GM21367 (cell line): ENCODE data around the gene CHDH.
A peak's percentile ranks its signal among the peaks of the same experiment; 100 is the strongest.

Experiments
- ATAC-seq: cut with Tn5 transposase; IDR thresholded peaks from one replicate; pipeline ENCODE4 v1.9.1; 2021; ENCODE audit not compliant: unreplicated experiment

Gene CHDH

DNA sequence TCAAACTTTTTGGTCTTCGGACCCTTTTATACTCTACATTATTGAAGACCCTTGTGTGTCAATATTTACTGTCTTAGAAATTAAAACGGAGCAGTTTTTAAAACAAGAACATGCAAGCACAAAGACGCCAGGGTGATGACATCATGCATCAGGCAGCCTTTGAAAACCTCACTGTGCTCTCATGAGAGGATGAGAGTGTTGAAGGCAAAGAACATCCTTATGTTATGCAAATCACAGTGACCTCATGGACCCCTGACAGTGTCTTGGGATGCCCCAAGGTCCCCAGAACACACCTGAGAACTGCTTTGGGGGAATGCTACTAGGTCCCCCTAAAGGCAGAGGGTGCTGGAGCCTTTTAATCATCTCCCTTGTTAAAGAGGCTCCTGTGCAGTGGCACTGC lies 51.6 kb downstream of the CHDH start:
- ATAC-seq = no peak

DNA sequence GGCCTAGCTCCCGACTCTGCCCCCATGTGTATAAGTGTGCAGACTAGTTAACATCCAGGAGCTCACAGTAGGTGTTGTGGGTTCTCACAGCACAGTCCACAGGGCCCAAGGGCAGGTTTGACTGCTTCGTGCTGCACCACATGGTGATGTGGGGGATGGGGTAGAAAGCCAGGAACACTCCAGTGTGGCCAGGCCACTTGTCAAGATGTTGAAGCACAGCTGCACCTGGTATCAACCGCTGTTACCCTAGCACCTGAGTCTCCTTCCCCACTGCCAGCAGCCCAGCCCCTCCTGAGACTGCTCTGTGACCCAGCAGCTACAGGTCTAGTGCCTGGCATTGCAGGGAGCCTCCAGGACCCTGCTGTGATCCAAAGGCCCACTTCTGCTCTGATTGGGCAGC lies 53.4 kb downstream of the CHDH start:
- ATAC-seq = no peak

DNA sequence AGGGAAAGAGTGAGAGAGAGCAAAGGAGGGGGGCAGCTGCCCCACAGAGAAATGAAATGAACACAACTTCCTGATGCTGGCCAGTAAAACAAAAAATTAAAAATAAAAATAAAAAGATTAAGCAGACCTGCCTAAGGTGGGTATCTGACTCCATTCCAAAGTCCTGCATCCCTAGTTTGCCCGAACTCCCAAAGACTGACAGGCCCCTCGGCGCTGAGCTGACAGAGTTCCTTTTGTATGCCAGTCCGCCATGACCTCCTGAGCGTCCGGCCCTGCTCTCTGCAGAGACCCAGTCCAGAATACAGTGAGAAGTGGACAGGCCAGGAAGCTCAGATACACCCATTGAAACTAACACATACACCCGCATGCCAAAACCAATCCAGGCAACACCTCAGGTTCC lies 54.9 kb downstream of the CHDH start:
- ATAC-seq = no peak

DNA sequence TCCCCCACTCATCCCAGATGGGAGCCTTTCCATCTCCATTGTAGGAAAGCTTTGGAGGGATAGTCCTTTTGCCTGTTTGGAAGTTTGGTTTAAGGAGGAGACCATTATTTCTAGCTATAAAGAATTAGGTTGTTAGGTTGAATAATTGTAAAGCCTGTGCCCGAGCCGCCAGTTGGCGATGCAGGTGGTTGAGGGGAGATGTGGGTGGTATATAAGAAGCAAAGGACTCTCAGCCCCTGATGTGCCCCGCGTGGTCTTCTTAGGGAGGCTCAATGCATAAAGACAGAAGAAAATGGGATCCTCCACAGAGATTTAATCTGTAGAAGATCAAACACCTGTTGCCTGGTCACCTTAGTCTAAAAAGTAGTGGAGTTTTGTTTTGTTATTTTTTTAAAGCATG lies 55.7 kb downstream of the CHDH start:
- ATAC-seq = no peak

- ATAC-seq = no peak
Observed at GRCh38 chr3:53789459-53789858, 56.8 kb downstream of the CHDH start.

DNA sequence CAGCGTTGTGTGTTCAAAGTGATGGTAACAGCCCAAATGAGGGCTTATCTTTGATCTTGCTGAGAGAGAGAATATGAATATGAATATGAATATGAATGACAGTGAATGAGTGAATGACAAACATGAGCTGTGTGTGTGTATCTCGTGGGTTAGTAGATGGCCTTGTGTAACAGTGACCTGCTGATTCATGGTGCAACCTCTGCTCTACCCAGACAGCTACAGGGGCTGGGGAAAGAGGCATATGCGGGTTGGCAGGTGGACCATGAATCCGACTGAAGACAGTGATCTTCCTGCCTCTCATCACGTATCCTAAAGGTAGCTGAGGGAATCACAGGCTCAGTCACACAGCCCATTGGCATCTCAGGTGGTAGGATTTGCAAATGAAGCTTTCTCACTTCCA lies 58.2 kb downstream of the CHDH start:
- no peak for ATAC-seq

GRCh38 chr3:53787016-53787415 lies 59.2 kb downstream of the CHDH start:
- ATAC-seq = no peak

GRCh38 chr3:53780806-53781205 lies 65.4 kb downstream of the CHDH start:
- no peak for ATAC-seq

GRCh38 chr3:53780171-53780570 lies 66.0 kb downstream of the CHDH start:
- no peak for ATAC-seq

DNA sequence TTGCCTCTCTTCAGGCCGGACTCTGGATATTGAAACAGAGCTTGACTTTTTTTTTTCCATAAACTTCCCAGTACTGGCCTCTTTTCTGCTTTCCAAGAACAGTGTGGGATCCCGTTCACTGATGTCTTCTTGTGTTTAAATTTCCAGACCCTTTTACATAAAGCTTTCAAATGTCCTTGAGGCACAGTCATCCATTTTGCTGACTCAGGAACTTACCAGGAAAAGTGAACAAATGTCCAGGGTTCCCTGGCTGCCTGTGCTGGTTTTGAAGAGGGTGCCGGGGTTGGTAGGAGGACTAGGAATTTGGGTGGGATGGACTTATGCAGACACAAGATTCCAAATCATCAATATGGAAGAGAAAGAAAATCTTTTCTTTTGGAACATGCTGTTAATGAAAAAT lies 68.1 kb downstream of the CHDH start:
- no peak for ATAC-seq

- no peak for ATAC-seq
Observed at GRCh38 chr3:53777468-53777867, 68.8 kb downstream of the CHDH start.

- no peak for ATAC-seq
Observed at GRCh38 chr3:53776494-53777101, 69.6 kb downstream of the CHDH start.

GRCh38 chr3:53775834-53776251 lies 70.4 kb downstream of the CHDH start:
- ATAC-seq = no peak

- ATAC-seq = no peak
Observed at GRCh38 chr3:53775018-53775417, 71.2 kb downstream of the CHDH start.

DNA sequence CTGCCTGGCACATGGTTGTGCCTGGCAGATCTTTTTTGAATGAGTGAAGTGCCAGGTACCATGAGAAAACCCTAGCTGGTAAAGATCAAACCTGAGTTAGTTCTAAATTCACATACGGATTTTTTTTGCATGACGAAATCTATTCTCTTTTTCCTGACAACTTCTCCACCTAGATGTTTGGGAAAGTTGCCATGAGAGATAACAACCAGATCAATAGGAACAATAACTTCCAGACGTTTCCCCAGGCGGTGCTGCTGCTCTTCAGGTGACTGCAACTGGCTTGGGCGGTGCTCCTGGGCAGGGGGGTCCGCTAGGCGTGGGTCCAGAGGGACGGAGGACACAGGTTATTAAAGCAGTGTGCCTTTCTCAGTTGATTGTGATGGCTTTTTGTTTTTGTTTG lies 71.8 kb downstream of the CHDH start:
- no peak for ATAC-seq

DNA sequence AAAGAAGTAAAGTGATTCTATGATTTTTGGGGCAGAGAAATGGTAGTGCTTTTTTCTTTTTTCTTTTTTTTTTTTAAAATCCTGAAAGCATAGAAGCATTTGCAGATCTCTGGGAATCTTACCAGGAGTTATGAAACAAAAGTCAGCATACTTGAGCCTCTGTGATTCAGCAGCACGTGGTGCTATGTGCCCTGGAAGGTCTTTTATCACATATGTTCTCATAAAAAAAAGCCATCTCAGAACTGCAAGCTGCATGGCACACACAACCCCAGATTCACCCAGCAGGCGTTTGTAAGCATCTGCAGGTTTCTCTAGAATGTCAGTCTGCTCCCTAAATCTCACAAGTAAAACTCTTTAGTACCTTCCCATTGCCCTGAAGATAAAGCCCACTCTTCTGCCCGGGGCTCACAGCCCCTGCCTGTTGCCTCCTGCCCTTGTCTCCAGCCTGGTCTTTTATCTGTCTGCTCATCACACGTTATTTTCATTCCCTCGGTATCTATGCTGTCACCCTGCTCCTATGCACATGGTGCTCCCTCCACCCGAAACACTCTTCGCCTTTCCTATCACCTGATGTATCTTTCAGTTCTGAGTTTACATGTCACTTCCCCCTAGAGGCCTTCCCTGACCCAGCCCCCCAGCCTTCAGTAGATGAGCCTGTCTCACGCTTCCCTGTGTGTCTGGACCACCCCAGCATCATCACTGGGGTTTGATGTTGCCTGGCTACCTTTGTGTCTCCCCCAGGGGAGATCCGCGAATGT lies 72.4 kb downstream of the CHDH start:
- peak; percentile 88 for ATAC-seq

- no peak for ATAC-seq
Observed at GRCh38 chr3:53773021-53773436, 73.2 kb downstream of the CHDH start.

- no peak for ATAC-seq
Observed at GRCh38 chr3:53772562-53772961, 73.7 kb downstream of the CHDH start.

GRCh38 chr3:53768478-53769459 lies 77.5 kb downstream of the CHDH start:
- no peak for ATAC-seq

DNA sequence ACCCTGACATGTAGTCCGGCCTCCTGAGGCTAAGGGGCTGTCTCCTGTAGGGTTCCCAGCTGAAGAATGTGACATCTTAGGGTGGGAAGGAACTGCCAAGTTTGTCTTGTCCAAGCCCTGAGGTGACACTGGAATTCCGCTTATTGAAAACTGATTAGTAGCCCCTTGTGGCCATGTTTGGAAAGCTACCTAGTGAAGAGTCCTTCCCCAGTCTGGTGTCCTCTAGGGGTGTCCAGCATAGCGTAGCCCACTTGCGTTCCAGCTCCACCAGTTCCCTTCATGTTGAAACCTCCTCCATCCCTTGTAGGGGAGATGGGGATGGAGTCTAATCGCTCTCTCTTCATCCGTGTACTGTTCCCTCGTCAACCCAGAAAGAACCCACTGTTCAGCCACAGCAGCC lies 79.5 kb downstream of the CHDH start:
- ATAC-seq = no peak

GRCh38 chr3:53765753-53766152 lies 80.5 kb downstream of the CHDH start:
- no peak for ATAC-seq
